ENCODE results near the gene DTNA. TPM values are rescaled to one million over a fixed set of nuclear protein-coding genes. Genes with fewer than 3 reads are reported as not detected.

The DTNA gene
- 6.8 and 18.1 TPM in 2 replicates for total RNA-seq

DNA sequence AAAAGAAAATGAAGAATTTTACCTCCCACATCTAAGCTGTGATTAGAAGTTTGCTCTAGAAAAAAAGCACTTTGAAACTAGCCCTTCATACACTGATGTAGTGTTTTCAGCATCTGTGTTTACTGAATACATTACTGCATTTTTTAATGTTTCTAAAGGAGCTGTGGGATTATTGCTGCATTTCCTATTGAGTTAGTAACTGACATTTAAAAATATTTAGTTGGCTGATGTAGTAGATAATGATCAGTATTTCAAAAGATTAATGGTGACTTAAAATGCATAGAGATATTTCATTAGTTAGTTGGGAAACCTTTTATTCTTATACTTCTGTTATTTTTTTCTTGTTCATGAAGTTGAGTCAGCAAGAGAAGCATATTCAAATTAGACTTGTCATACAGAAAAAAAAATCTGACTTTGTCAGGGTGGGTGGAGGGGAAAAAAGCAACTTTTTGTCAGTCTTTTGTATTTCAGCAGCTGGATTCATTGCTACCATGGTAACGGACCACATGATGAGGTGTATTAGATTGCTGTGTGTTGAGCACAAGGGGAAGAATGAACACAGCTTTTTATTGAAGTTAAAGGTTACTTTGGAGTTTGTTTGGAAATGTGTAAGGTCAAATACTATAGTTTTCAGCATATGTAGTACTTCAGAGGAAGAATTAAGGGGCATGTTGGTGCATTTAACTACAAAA lies at the start of gene DTNA:
Gene DTNA, plus strand, starts transcription at position 549 of the 692 bp plus-strand sequence. CDS start 45,679 bp downstream, outside the sequence.

All from smooth muscle cell of the umbilical artery (primary cell).